ENCODE measurements around the gene RSPO3. TPM values are rescaled to one million over a fixed set of nuclear protein-coding genes. Genes with fewer than 3 reads are reported as not detected.

The RSPO3 gene
- total and polyA plus RNA-seq, 2 of the 4 experiments (the other 2 are of a cell fraction), result not detected

DNA sequence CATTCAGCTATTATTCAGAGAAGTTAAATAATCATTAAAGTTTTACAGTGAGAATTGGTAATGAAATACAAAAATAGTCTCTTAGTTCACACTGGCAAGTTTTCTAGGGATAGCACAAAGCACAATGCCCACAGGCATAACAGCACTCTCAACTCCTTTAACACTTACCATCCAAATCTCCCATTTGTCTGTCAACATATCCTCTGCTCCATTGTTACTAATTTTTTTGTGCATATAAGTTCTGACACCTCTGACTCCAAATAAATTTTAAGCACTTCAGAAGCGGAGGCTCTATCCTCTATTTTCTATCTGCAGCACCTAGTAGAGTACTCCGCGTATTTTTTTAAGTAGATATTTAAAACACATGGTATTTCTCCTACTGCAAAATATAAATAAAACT, 15.6 kb upstream of the RSPO3 start (continued):
- TF ChIP-seq, protein P1, sequence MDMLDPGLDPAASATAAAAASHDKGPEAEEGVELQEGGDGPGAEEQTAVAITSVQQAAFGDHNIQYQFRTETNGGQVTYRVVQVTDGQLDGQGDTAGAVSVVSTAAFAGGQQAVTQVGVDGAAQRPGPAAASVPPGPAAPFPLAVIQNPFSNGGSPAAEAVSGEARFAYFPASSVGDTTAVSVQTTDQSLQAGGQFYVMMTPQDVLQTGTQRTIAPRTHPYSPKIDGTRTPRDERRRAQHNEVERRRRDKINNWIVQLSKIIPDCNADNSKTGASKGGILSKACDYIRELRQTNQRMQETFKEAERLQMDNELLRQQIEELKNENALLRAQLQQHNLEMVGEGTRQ (IDR thresholded peaks at IDR 0.05; ENCODE audit: low read depth, low read length), result no peak
- TF ChIP-seq FOS (IDR thresholded peaks at IDR 0.05; ENCODE audit: low read depth, low read length) (no peak), RCOR1 (IDR thresholded peaks at IDR 0.05; ENCODE audit: insufficient replicate concordance, low read length) (no peak), RAD21 (IDR thresholded peaks at IDR 0.05; ENCODE audit: low read length) (no peak)

DNA sequence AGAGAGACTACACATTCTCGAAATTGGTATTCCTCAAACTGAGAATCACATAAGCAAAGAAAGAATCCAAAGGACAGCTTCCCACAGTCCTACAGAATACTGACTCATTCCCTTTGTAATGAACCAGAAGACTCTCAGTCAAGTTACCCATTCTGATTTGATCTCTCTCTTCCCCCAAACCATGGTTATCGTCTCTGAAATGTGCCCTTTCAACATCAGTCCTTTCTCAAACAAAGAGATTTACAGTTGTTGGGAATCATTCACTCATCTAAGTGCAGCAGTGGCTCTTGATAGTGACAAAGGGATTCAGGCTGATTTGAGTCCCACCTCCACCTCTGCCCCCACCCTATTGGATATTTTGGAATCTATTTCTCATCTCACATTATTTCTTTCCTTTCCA, 15.0 kb upstream of the RSPO3 start:
- Histone ChIP-seq H4K5ac (ENCODE audit: low read depth, low read length) (0 out of 2 replicates have a peak overlapping the region, but pooled peaks have one; percentile 32), H3K36me3 (ENCODE audit: control insufficient read depth, insufficient read depth, low read length) (no peaks in the 10 kb centered on the region), H3K18ac (ENCODE audit: low read depth, low read length) (peak overlapping the region; percentile 24), H2BK120ac (ENCODE audit: low read depth, low read length) (no peak overlapping the region), H3K23ac (ENCODE audit: low read depth, low read length) (no peak overlapping the region), H3K27ac (ENCODE audit: insufficient read depth, low read length) (no peak overlapping the region), H3K4ac (ENCODE audit: low read depth, low read length) (no peak overlapping the region), H2AFZ (replicated peaks; ENCODE audit: low read length, poor library complexity) (no peak overlapping the region), H4K20me1 (ENCODE audit: insufficient read depth, low read length) (no peaks in the 10 kb centered on the region), H2AK9ac (replicated peaks; ENCODE audit: low read depth, low read length, poor library complexity) (no peak overlapping the region), H3K79me1 (ENCODE audit: low read depth in 1 of 2, low read length in 2 of 2) (no peaks in the 10 kb centered on the region), H2BK15ac (ENCODE audit: low read depth, low read length) (no peak overlapping the region), H3K14ac (replicated peaks; ENCODE audit: low read depth, low read length) (0 out of 2 replicates have a peak overlapping the region, but pooled peaks have one; percentile 36), H3K9ac (ENCODE audit: low read depth, low read length) (no peak overlapping the region), H2AK5ac (ENCODE audit: low read depth, low read length) (no peak overlapping the region), H4K8ac (ENCODE audit: low read depth in 2 of 2, low read length in 2 of 2) (no peak overlapping the region), H3K56ac (ENCODE audit: extremely low read depth, insufficient read depth, low read length) (no peak overlapping the region), H4K91ac (ENCODE audit: insufficient read depth, low read depth, low read length) (no peak overlapping the region), H2BK5ac (ENCODE audit: low read depth, low read length, poor library complexity, severe bottlenecking) (no peak overlapping the region), H3K4me2 (ENCODE audit: low read depth, low read length) (no peak overlapping the region), H3K27me3 (ENCODE audit: control insufficient read depth, insufficient read depth, low read length) (peaks cover 19% of the 10 kb centered on the region), H3K4me3 (ENCODE audit: insufficient read depth, low read depth, low read length) (no peak overlapping the region), H3K4me1 (ENCODE audit: control insufficient read depth, insufficient read depth, low read length) (0 out of 2 replicates have a peak, but pooled peaks cover 4% of the 10 kb centered on the region), H3K9me1 (ENCODE audit: insufficient read depth, low read length) (no peaks in the 10 kb centered on the region), H3K9me3 (ENCODE audit: control insufficient read depth, insufficient read depth, low read length) (no peaks in the 10 kb centered on the region), H2BK20ac (ENCODE audit: low read depth, low read length) (no peak overlapping the region)
- TF ChIP-seq CEBPB (IDR thresholded peaks at IDR 0.05; ENCODE audit: low read depth, low read length) (no peak), RCOR1 (IDR thresholded peaks at IDR 0.05; ENCODE audit: insufficient replicate concordance, low read length) (no peak), RAD21 (IDR thresholded peaks at IDR 0.05; ENCODE audit: low read length) (no peak), MAFK (IDR thresholded peaks at IDR 0.05; ENCODE audit: low read depth, low read length) (no peak), POLR2A (IDR thresholded peaks at IDR 0.05; ENCODE audit: low read depth, low read length) (no peak), SMC3 (IDR thresholded peaks at IDR 0.05; ENCODE audit: low read depth, low read length) (no peak), CHD1 (IDR thresholded peaks at IDR 0.05; ENCODE audit: low read depth, low read length) (no peak), NFE2L2 (IDR thresholded peaks at IDR 0.05; ENCODE audit: low read depth, low read length) (no peak)
- TF ChIP-seq, protein P2, sequence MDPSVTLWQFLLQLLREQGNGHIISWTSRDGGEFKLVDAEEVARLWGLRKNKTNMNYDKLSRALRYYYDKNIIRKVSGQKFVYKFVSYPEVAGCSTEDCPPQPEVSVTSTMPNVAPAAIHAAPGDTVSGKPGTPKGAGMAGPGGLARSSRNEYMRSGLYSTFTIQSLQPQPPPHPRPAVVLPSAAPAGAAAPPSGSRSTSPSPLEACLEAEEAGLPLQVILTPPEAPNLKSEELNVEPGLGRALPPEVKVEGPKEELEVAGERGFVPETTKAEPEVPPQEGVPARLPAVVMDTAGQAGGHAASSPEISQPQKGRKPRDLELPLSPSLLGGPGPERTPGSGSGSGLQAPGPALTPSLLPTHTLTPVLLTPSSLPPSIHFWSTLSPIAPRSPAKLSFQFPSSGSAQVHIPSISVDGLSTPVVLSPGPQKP (IDR thresholded peaks at IDR 0.05; ENCODE audit: borderline replicate concordance, low read depth, low read length), result no peak
- TF ChIP-seq, protein P3, sequence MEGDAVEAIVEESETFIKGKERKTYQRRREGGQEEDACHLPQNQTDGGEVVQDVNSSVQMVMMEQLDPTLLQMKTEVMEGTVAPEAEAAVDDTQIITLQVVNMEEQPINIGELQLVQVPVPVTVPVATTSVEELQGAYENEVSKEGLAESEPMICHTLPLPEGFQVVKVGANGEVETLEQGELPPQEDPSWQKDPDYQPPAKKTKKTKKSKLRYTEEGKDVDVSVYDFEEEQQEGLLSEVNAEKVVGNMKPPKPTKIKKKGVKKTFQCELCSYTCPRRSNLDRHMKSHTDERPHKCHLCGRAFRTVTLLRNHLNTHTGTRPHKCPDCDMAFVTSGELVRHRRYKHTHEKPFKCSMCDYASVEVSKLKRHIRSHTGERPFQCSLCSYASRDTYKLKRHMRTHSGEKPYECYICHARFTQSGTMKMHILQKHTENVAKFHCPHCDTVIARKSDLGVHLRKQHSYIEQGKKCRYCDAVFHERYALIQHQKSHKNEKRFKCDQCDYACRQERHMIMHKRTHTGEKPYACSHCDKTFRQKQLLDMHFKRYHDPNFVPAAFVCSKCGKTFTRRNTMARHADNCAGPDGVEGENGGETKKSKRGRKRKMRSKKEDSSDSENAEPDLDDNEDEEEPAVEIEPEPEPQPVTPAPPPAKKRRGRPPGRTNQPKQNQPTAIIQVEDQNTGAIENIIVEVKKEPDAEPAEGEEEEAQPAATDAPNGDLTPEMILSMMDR (conservative IDR thresholded peaks at IDR 0.05; ENCODE audit: low read depth, low read length), result no peak
- intact Hi-C loops (cut with micrococcal nuclease) (loop anchor here (5.0 to 10.0 kb wide), 3 partner anchors 441 to 919 kb away; no protein-coding TSS in a partner anchor), dilution Hi-C loops (cut with HindIII; ENCODE audit: low sequenced_read_pairs, unreplicated experiment) (no loop called here), in situ Hi-C loops (cut with MboI; ENCODE audit: low sequenced_read_pairs) (loop anchor here (25.0 kb wide), 1 partner anchor 1066 kb away; no protein-coding TSS in a partner anchor)
- ATAC-seq (ENCODE audit: low read depth), result no peak
- WGBS, 2 experiments (ENCODE audit: extremely low coverage in 2 of 2, insufficient read length in 1 of 2), result no CpG with 5 or more reads among the region's 2 CpGs
- peak; percentile 45 for DNase-seq
- BruUV-seq (replicated peaks), result no TSS peak
- ChIA-PET CTCF (no interaction called here), POLR2A (ENCODE audit: unreplicated experiment) (no interaction called here)

All from IMR-90 (cell line).